ENCODE measurements around the gene HTRA3. TPM values are rescaled to one million over a fixed set of nuclear protein-coding genes. Genes with fewer than 3 reads are reported as not detected.

Gene HTRA3
- total and polyA plus RNA-seq, 2 experiments from 2014 or later: 1.3 to 3.6 TPM

GRCh38 chr4:8262637-8263322, 6.8 kb upstream of the HTRA3 start (continued):
- TF ChIP-seq CTCF (conservative IDR thresholded peaks at IDR 0.05; ENCODE audit: low read depth in 2 of 2): no peak

GRCh38 chr4:8263397-8263796, 6.2 kb upstream of the HTRA3 start:
- no peaks in the 10 kb centered on the region for H3K36me3 Mint-ChIP-seq (ENCODE audit: low read depth)
- no peaks in the 10 kb centered on the region for H3K9me2 ChIP-seq (ENCODE audit: insufficient read depth)
- H3F3A ChIP-seq (replicated peaks; ENCODE audit: low read depth): no peaks in the 10 kb centered on the region
- no peaks in the 10 kb centered on the region for H3K36me3 ChIP-seq (ENCODE audit: insufficient read depth)
- no peak overlapping the region for H3K4me3 ChIP-seq
- no peak for ATAC-seq
- H2AFZ ChIP-seq: no peak overlapping the region
- no peaks in the 10 kb centered on the region for H3K4me1 ChIP-seq (ENCODE audit: insufficient read depth)
- H3K4me3 Mint-ChIP-seq: no peak overlapping the region
- no peaks in the 10 kb centered on the region for H3K27me3 ChIP-seq (ENCODE audit: insufficient read depth)
- H3K27ac ChIP-seq (ENCODE audit: low read depth): no peak overlapping the region
- H3K4me2 ChIP-seq: no peak overlapping the region
- no peaks in the 10 kb centered on the region for H4K20me1 ChIP-seq (replicated peaks; ENCODE audit: insufficient read depth)
- peaks cover 11% of the 10 kb centered on the region for H3K27me3 Mint-ChIP-seq (ENCODE audit: insufficient read depth, low read depth, poor library complexity)
- DNase-seq (ENCODE audit: low spot score): no peak
- no peaks in the 10 kb centered on the region for H3K79me2 ChIP-seq (replicated peaks; ENCODE audit: insufficient read depth)
- peaks cover 13% of the 10 kb centered on the region for H3K4me1 Mint-ChIP-seq
- H3K27ac Mint-ChIP-seq: no peak overlapping the region
- peaks cover 3% of the 10 kb centered on the region; the same call in 2 of the 3 replicates for H3K9me3 Mint-ChIP-seq
- TF ChIP-seq STAT1 (IDR thresholded peaks at IDR 0.05; ENCODE audit: unreplicated experiment): no peak
- TF ChIP-seq NANOG (IDR thresholded peaks at IDR 0.05; ENCODE audit: borderline replicate concordance): no peak
- TF ChIP-seq POLR2AphosphoS5 (IDR thresholded peaks at IDR 0.05; ENCODE audit: low read depth): no peak
- no peak for TF ChIP-seq CTCF (conservative IDR thresholded peaks at IDR 0.05; ENCODE audit: low read depth in 2 of 2)
- TF ChIP-seq EZH2 (IDR thresholded peaks at IDR 0.05; ENCODE audit: low read depth, unreplicated experiment): no peak
- TF ChIP-seq ETS1 (IDR thresholded peaks at IDR 0.05): no peak
- no peak for TF ChIP-seq ZNF462 (CRISPR knock-in tag; IDR thresholded peaks at IDR 0.05)
- no peak for TF ChIP-seq REST (IDR thresholded peaks at IDR 0.05; ENCODE audit: unreplicated experiment)
- TF ChIP-seq CREB1 (CRISPR knock-in tag; IDR thresholded peaks at IDR 0.05; ENCODE audit: low read depth): no peak
